ENCODE data around the gene ITPK1.

- TF ChIP-seq, protein P1, sequence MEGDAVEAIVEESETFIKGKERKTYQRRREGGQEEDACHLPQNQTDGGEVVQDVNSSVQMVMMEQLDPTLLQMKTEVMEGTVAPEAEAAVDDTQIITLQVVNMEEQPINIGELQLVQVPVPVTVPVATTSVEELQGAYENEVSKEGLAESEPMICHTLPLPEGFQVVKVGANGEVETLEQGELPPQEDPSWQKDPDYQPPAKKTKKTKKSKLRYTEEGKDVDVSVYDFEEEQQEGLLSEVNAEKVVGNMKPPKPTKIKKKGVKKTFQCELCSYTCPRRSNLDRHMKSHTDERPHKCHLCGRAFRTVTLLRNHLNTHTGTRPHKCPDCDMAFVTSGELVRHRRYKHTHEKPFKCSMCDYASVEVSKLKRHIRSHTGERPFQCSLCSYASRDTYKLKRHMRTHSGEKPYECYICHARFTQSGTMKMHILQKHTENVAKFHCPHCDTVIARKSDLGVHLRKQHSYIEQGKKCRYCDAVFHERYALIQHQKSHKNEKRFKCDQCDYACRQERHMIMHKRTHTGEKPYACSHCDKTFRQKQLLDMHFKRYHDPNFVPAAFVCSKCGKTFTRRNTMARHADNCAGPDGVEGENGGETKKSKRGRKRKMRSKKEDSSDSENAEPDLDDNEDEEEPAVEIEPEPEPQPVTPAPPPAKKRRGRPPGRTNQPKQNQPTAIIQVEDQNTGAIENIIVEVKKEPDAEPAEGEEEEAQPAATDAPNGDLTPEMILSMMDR (IDR thresholded peaks at IDR 0.05), result no peak
- no peak for TF ChIP-seq POLR2A (IDR thresholded peaks at IDR 0.05)
These were observed 66.9 kb downstream of the ITPK1 start for GRCh38 chr14:93048843-93049242.
